Measurements from ENCODE around the gene XYLT1.

The XYLT1 gene

DNA sequence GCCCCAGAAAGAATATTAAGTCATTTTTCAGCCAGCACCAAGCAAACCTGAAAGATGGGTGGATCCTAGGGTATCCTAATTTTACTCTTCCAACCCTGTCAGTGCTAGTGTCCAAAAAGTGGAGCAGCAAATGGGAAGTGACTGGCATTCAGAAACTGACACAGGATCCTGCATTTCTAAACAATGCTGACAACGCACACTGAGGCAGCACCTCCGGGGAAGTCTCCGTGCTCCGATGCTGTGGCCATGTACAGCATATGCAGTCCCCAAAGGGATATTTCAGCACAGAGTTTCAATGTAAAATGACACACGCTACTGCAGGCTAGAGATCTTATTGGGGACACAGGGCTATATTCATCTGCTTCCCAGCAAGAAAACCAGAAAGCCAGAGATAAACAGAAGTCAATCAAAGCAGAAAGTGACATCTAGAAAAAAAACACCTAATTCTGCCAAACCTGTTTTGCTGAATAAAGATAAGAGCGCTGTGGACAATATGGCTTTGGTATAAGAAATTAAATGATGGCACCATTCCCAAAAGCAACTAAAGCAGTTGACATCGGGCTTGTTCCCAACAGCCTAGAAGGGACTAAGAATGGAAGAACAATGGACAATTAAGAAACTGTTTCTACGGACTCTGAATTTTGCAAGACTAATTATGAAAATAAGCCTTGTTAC lies 17.3 kb downstream of the XYLT1 start:
- DNase-seq (ENCODE audit: low spot score): no peak
- in situ Hi-C loops (cut with MboI; ENCODE audit: low sequenced_read_pairs, unreplicated experiment): loop anchor here (25.0 kb wide), 2 partner anchors 416 to 591 kb away; no protein-coding TSS in a partner anchor
- TF ChIP-seq, protein P1, sequence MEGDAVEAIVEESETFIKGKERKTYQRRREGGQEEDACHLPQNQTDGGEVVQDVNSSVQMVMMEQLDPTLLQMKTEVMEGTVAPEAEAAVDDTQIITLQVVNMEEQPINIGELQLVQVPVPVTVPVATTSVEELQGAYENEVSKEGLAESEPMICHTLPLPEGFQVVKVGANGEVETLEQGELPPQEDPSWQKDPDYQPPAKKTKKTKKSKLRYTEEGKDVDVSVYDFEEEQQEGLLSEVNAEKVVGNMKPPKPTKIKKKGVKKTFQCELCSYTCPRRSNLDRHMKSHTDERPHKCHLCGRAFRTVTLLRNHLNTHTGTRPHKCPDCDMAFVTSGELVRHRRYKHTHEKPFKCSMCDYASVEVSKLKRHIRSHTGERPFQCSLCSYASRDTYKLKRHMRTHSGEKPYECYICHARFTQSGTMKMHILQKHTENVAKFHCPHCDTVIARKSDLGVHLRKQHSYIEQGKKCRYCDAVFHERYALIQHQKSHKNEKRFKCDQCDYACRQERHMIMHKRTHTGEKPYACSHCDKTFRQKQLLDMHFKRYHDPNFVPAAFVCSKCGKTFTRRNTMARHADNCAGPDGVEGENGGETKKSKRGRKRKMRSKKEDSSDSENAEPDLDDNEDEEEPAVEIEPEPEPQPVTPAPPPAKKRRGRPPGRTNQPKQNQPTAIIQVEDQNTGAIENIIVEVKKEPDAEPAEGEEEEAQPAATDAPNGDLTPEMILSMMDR (IDR thresholded peaks at IDR 0.05; ENCODE audit: borderline replicate concordance, control extremely low read depth, extremely low read depth, insufficient read depth, missing control alignments): no peak

DNA sequence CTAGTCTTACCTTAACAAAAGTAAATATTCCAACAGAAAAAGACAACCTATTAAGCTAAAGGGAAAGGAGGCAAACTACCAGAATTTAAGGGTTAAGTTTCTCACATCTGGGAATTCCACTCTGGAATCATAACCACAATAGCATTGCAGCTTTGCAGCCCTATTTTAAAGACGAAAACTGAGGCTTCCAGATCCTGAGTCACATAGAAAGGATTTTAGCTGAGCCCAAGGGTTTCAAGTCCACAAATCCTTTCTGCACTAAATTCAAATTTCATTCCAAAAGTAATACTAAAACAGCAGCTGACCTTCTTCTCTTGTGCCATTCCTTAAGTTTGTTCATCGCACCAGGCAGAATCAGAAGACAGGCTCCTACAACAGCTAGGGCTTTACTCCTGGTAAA lies 17.8 kb downstream of the XYLT1 start:
- DNase-seq (ENCODE audit: low spot score): no peak
- TF ChIP-seq, protein P1 (IDR thresholded peaks at IDR 0.05; ENCODE audit: borderline replicate concordance, control extremely low read depth, extremely low read depth, insufficient read depth, missing control alignments): no peak
- in situ Hi-C loops (cut with MboI; ENCODE audit: low sequenced_read_pairs, unreplicated experiment): loop anchor here (25.0 kb wide), 2 partner anchors 416 to 591 kb away; no protein-coding TSS in a partner anchor

DNA sequence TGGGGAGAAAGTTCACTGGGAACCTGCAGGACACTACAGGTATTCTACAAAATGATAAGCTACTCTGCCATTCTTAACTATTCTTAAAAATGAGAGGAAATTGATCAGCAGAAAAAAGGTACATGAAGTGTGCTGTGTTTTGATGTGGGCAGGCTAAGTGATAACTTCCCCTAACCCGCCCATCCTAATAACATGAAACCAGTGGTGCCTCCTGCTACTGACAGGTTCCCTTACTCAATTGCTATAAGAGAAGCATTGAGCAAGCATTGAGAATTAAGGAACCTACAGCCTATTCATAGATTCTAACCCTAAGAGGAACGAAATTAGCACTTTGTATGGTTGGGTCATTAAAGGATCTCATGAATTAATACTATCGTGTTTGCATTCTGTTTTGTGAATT lies 18.9 kb downstream of the XYLT1 start:
- TF ChIP-seq, protein P1 (IDR thresholded peaks at IDR 0.05; ENCODE audit: borderline replicate concordance, control extremely low read depth, extremely low read depth, insufficient read depth, missing control alignments): no peak
- DNase-seq (ENCODE audit: low spot score): no peak
- in situ Hi-C loops (cut with MboI; ENCODE audit: low sequenced_read_pairs, unreplicated experiment): loop anchor here (25.0 kb wide), 2 partner anchors 415 to 590 kb away; no protein-coding TSS in a partner anchor

DNA sequence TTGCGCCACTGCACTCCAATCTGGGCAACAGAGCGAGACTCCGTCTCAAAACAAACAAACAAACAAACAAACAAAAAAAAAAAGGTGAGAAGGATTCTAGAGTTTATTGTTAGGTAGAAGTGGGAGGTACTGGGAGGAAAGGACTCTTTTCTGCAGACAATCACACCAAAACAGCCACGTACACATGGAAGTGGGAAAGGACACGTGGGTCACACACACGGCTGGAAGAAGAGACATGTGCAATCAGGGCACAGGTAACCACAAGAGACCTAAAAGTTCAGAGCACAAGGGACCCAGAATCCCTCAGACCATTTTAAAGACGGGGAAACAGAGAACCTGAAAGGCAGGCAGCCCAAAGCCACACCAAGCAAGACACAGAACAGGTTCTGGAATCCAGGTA lies 20.5 kb downstream of the XYLT1 start:
- in situ Hi-C loops (cut with MboI; ENCODE audit: low sequenced_read_pairs, unreplicated experiment): loop anchor here (25.0 kb wide), 2 partner anchors 413 to 588 kb away; no protein-coding TSS in a partner anchor
- no peak for DNase-seq (ENCODE audit: low spot score)
- TF ChIP-seq, protein P1 (IDR thresholded peaks at IDR 0.05; ENCODE audit: borderline replicate concordance, control extremely low read depth, extremely low read depth, insufficient read depth, missing control alignments): no peak

DNA sequence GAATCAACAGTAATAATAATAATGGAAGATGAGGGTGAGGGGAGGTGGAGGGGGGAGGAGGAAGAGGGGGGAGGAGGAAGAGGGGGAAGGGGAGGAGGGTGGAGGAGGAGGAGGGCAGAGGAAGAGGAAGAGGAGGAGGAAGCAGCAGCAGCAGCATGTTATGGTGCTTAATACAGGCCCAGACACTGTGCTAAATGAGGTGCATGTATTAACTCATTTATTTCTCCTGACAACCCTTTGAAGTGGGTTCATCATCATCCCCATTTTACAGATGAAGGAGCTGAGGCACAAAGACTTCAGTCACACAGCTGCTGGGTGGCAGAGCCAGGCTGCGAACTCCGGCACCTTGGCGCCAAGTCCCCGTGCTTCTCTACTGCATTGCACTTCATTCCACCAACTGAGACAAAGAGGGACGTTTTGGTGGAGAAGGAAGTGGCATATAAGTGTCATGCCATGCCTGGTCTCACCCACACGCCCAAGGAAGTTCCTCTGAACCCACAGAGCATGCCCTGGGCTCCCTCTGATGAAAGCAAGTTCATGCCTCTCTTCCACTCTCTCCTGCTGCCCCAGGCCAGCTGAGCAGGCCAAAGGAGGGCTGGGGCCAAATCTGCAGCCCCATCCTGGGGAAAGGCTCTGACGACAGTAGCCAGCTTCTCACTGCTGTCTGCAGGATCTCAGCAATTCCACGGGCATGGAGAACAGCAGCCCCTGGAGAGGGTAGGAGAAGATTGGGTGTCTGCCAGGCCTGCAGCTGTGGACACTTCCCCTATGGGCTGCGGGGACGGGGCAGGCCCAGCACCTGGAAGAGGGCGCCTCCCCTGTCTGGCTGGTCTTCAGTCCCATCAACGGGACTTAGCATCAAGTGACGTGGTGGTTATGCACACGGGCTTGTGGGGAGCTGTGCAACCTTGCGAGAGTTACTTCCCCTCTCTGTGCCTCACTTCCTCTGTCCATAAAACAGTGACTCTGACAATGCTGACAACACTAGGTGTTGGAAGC lies 21.8 kb downstream of the XYLT1 start:
- in situ Hi-C loops (cut with MboI; ENCODE audit: low sequenced_read_pairs, unreplicated experiment): no loop called here
- TF ChIP-seq, protein P1 (IDR thresholded peaks at IDR 0.05; ENCODE audit: borderline replicate concordance, control extremely low read depth, extremely low read depth, insufficient read depth, missing control alignments): no peak
- peak; percentile 59 for DNase-seq (ENCODE audit: low spot score)

DNA sequence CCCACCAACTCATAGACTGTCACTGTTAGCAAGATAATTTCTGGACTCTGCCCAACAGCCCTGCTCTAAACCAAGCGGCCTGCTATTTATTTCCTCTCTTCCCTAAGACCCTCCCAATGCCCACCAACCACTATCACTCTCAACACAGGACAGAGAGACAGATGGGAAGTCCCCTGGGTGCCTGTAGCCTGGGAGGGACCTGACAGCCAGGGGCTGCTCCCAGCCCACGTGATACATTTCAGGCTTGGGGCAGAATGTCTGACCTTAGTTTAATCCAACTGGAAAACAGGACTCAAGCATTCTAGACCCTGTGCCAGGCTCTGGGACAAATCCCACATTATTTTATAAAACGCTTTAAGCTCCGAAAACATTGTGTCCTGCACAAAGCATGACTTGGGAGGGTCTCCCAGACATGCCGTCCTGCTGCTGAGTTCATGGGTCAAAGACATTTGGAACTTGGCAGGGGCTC lies 23.6 kb downstream of the XYLT1 start:
- in situ Hi-C loops (cut with MboI; ENCODE audit: low sequenced_read_pairs, unreplicated experiment): no loop called here
- DNase-seq (ENCODE audit: low spot score): no peak
- TF ChIP-seq, protein P1 (IDR thresholded peaks at IDR 0.05; ENCODE audit: borderline replicate concordance, control extremely low read depth, extremely low read depth, insufficient read depth, missing control alignments): no peak
